Ishikawa (cell line): Measurements from ENCODE around the gene ANO8.

ENCODE experiments used
- CEBPB ChIP-seq: IDR thresholded peaks from 2 replicates; pipeline ENCODE4 v1.6.1; 2012
- CREB1 ChIP-seq: IDR thresholded peaks from 2 replicates; pipeline ENCODE4 v1.6.1; 2012; ENCODE audit warnings: low read depth
- EGR1 ChIP-seq: IDR thresholded peaks from 2 replicates; pipeline ENCODE4 v1.6.1; 2012
- EP300 ChIP-seq: IDR thresholded peaks from 2 replicates; pipeline ENCODE4 v1.6.1; 2012; ENCODE audit warnings: borderline replicate concordance
- FOXM1 ChIP-seq: IDR thresholded peaks from 2 replicates; pipeline ENCODE4 v1.6.1; 2012; ENCODE audit warnings: low read depth, borderline replicate concordance
- NFIC ChIP-seq: IDR thresholded peaks from 2 replicates; pipeline ENCODE4 v1.6.1; 2012
- RAD21 ChIP-seq: IDR thresholded peaks from 2 replicates; pipeline ENCODE4 v1.6.1; 2012; ENCODE audit warnings: low read depth
- TAF1 ChIP-seq: IDR thresholded peaks from 2 replicates; pipeline ENCODE4 v1.6.1; 2012; ENCODE audit warnings: low read depth, mild to moderate bottlenecking
- TCF12 ChIP-seq: IDR thresholded peaks from 2 replicates; pipeline ENCODE4 v1.6.1; 2012; ENCODE audit warnings: low read depth
- TEAD4 ChIP-seq: IDR thresholded peaks from 2 replicates; pipeline ENCODE4 v1.6.1; 2012
- YY1 ChIP-seq: IDR thresholded peaks from 2 replicates; pipeline ENCODE4 v1.6.1; 2012; ENCODE audit warnings: low read depth
- ZBTB7A ChIP-seq: IDR thresholded peaks from 2 replicates; pipeline ENCODE4 v1.6.1; 2012; ENCODE audit warnings: low read depth
- TF ChIP-seq, protein P1 (sequence below): IDR thresholded peaks from 2 replicates; pipeline ENCODE4 v1.6.1; 2012
- TF ChIP-seq, protein P2 (sequence below): IDR thresholded peaks from 2 replicates; pipeline ENCODE4 v1.6.1; 2012; ENCODE audit warnings: low read depth, mild to moderate bottlenecking
- TF ChIP-seq, protein P3 (sequence below): IDR thresholded peaks from 2 replicates; pipeline ENCODE4 v1.6.1; 2012

Gene ANO8

DNA sequence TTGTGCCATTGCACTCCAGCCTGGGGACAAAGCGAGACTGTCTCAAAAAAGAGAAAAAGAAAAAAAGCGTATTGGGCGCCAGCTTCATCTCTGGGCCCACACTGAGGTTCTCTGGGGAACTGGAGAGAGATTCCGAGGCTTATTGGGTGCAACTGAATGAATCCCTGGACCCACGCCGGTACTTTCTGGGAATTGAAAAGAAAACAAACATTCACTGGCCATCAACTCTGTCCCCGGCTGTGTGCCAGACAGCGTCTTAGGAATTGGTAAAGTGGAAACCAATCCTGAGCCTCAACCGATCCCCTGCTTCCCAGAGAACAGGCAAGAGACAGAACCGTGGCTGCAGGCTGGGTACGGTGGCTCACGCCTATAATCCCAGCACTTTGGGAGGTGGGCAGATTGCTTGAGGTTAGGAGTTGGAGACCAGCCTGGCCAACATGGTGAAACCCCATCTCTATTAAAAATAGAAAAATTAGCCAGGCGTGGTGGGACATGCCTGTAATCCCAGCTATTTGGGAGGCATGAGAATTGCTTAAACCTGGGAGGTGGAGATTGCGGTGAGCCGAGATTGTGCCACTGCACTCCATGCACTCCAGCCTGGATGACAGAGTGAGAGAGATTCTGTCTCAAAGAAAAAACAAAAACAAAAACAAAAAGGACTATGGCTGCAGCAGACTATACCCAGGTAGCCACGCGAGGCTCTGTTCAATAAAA is 8.6 kb downstream of the ANO8 start:
- TF ChIP-seq TAF1 (no peak), TEAD4 (no peak)

DNA sequence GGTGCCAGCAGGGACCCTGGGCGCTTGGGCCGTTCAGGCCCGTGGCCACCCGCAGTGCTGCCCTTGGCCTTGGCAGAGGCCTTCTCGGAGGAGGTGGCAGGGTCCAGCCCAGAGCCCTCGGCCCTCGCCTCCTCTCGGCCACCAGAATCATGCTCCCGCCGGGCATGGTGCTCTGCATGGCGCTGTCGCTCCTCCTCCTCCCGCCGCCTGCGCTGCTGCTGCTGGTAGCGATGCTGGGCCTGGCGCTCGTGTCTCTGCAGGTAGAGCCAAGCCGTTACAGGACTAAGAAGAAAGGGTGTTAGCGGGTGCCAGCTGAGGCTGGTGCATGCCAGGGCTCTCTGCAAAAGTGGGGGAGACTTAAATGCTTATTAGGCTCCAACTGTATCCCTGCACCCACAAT is 9.5 kb downstream of the ANO8 start:
- TF ChIP-seq EP300 (no peak), RAD21 (no peak), TAF1 (no peak), YY1 (no peak), FOXM1 (no peak), CREB1 (no peak), EGR1 (no peak), CEBPB (no peak), TCF12 (no peak), NFIC (no peak), ZBTB7A (no peak), TEAD4 (no peak)
- TF ChIP-seq, protein P1, sequence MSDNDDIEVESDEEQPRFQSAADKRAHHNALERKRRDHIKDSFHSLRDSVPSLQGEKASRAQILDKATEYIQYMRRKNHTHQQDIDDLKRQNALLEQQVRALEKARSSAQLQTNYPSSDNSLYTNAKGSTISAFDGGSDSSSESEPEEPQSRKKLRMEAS: no peak
- TF ChIP-seq, protein P2, sequence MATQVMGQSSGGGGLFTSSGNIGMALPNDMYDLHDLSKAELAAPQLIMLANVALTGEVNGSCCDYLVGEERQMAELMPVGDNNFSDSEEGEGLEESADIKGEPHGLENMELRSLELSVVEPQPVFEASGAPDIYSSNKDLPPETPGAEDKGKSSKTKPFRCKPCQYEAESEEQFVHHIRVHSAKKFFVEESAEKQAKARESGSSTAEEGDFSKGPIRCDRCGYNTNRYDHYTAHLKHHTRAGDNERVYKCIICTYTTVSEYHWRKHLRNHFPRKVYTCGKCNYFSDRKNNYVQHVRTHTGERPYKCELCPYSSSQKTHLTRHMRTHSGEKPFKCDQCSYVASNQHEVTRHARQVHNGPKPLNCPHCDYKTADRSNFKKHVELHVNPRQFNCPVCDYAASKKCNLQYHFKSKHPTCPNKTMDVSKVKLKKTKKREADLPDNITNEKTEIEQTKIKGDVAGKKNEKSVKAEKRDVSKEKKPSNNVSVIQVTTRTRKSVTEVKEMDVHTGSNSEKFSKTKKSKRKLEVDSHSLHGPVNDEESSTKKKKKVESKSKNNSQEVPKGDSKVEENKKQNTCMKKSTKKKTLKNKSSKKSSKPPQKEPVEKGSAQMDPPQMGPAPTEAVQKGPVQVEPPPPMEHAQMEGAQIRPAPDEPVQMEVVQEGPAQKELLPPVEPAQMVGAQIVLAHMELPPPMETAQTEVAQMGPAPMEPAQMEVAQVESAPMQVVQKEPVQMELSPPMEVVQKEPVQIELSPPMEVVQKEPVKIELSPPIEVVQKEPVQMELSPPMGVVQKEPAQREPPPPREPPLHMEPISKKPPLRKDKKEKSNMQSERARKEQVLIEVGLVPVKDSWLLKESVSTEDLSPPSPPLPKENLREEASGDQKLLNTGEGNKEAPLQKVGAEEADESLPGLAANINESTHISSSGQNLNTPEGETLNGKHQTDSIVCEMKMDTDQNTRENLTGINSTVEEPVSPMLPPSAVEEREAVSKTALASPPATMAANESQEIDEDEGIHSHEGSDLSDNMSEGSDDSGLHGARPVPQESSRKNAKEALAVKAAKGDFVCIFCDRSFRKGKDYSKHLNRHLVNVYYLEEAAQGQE: no peak
- TF ChIP-seq, protein P3, sequence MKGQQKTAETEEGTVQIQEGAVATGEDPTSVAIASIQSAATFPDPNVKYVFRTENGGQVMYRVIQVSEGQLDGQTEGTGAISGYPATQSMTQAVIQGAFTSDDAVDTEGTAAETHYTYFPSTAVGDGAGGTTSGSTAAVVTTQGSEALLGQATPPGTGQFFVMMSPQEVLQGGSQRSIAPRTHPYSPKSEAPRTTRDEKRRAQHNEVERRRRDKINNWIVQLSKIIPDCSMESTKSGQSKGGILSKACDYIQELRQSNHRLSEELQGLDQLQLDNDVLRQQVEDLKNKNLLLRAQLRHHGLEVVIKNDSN: no peak

- no peak for TF ChIP-seq ZBTB7A
- TF ChIP-seq NFIC: no peak
- TF ChIP-seq EGR1: no peak
- TF ChIP-seq EP300: no peak
- no peak for TF ChIP-seq TEAD4
These were observed 10.1 kb downstream of the ANO8 start for GRCh38 chr19:17324357-17325114.

DNA sequence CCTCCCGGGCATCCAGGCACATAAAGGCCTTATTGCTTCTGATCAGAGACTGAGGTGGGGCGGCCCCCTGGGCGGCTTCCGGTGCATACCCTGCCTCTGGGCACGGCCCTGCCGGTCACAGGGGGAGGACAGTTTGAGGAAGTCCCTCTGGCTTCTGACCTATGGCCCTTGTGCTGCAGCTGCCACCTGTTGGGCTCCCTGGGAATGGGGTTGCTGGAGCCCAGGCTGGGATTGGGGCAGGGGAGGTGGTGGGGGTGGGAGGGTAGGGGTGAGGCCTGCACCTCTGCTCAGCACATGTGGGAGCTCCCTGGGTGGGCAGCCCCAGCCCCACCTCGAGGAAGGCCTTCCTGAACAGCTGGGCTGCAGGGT is 10.7 kb downstream of the ANO8 start:
- no peak for TF ChIP-seq TAF1
- no peak for TF ChIP-seq YY1
- no peak for TF ChIP-seq EP300
- TF ChIP-seq NFIC: no peak
- TF ChIP-seq RAD21: no peak
- no peak for TF ChIP-seq TEAD4
- no peak for TF ChIP-seq EGR1
- no peak for TF ChIP-seq CEBPB
- no peak for TF ChIP-seq CREB1

DNA sequence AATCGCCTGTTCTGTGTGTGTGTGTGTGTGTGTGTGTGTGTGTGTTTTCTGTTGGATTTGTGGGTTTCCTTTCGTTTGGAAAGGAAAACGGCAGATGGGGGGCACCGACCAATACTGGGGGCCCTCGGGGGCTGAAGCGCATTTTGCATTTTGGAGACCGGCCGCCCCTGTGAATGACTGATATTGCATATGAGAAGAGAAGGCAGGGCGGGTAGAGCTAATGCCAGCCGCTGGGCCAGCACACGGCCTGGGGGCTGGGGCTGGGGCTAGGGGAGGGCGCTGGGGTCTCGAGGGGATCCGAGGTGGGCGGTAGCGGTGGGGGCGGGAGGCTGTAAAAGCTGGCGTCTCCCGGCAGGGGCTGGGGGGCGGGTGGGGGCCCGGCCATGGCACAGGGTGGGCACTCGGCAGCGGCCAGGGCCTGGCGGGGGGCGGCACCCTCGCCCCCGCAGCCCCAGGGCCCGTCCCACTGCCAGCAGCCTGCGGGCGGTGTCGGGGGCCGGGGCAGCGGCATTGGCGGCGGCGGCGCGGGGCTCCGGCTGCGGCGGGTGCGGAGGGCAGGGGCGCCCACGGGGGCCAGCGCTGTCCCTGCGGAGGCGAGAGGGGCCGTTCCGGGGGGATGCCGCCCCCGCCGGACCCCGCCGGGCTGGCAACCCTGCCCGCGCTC is 11.2 kb downstream of the ANO8 start:
- TF ChIP-seq ZBTB7A (no peak), TEAD4 (no peak), EGR1 (no peak), CEBPB (no peak), FOXM1 (no peak), CREB1 (no peak)
- TF ChIP-seq, protein P1: no peak
- TF ChIP-seq, protein P3: no peak
- TF ChIP-seq, protein P2: no peak

GRCh38 chr19:17322854-17323253 is 11.8 kb downstream of the ANO8 start:
- TF ChIP-seq EP300: no peak
- no peak for TF ChIP-seq TAF1
- no peak for TF ChIP-seq ZBTB7A
- TF ChIP-seq TEAD4: no peak
- no peak for TF ChIP-seq YY1
- no peak for TF ChIP-seq CEBPB
- TF ChIP-seq EGR1: no peak
- TF ChIP-seq, protein P3: no peak
- no peak for TF ChIP-seq TCF12
- TF ChIP-seq RAD21: no peak
- TF ChIP-seq, protein P2: no peak
- TF ChIP-seq, protein P1: no peak
- TF ChIP-seq CREB1: no peak
- no peak for TF ChIP-seq FOXM1
